MG63 (cell line): ENCODE measurements around the gene GARIN5B. TPM values are rescaled to one million over a fixed set of nuclear protein-coding genes. Genes with fewer than 3 reads are reported as not detected.

Source experiments
- DNase-seq: peaks from one replicate; pipeline ENCODE4 v3.0.0-alpha.2; 2020
- H3K27me3 ChIP-seq: fragments of 250-450 bp; sonication (Bioruptor Pico); 2 replicates; pipeline ENCODE4 v1.5.1; 2020; ENCODE audit warnings: mild to moderate bottlenecking, moderate library complexity
- H3K36me3 ChIP-seq: fragments of 250-450 bp; sonication (Bioruptor Pico); 2 replicates; pipeline ENCODE4 v1.5.1; 2020; ENCODE audit warnings: mild to moderate bottlenecking, moderate library complexity
- H3K4me3 ChIP-seq: fragments of 250-450 bp; sonication (Bioruptor Pico); 2 replicates; pipeline ENCODE4 v1.5.1; 2020; ENCODE audit warnings: mild to moderate bottlenecking, moderate library complexity
- H3K9me3 ChIP-seq: fragments of 250-450 bp; sonication (Bioruptor Pico); 2 replicates; pipeline ENCODE4 v1.5.1; 2020; ENCODE audit warnings: mild to moderate bottlenecking, moderate library complexity
- total RNA-seq: library from RNA; depleted of rRNA; stranded (reverse); fragments of >200 nt; shearing (Covaris generic); gene quantifications from 2 replicates; pipeline ENCODE4 v1.2.3, GENCODE V29; 2014; ENCODE audit warnings: low replicate concordance

Gene GARIN5B
- total RNA-seq, 1 experiment from 2014 or later, result not detected

GRCh38 chr19:55322204-55322885, 40.7 kb downstream of the GARIN5B start:
- no peak for DNase-seq
- Histone ChIP-seq H3K36me3 (no peaks in the 10 kb centered on the region), H3K4me3 (no peak overlapping the region), H3K9me3 (no peaks in the 10 kb centered on the region), H3K27me3 (no peaks in the 10 kb centered on the region)

- Histone ChIP-seq H3K9me3 (no peaks in the 10 kb centered on the region), H3K36me3 (no peaks in the 10 kb centered on the region), H3K27me3 (no peaks in the 10 kb centered on the region), H3K4me3 (no peak overlapping the region)
- DNase-seq, result no peak
These were observed 41.5 kb downstream of the GARIN5B start for GRCh38 chr19:55321466-55322137.

GRCh38 chr19:55320844-55321419, 42.1 kb downstream of the GARIN5B start:
- no peaks in the 10 kb centered on the region for H3K36me3 ChIP-seq
- no peaks in the 10 kb centered on the region for H3K9me3 ChIP-seq
- no peaks in the 10 kb centered on the region for H3K27me3 ChIP-seq
- no peak overlapping the region for H3K4me3 ChIP-seq
- no peak for DNase-seq

- peak; percentile 43 for DNase-seq
- no peaks in the 10 kb centered on the region for H3K36me3 ChIP-seq
- no peaks in the 10 kb centered on the region for H3K9me3 ChIP-seq
- no peak overlapping the region for H3K4me3 ChIP-seq
- no peaks in the 10 kb centered on the region for H3K27me3 ChIP-seq
These were observed 43.3 kb downstream of the GARIN5B start for GRCh38 chr19:55319785-55320184.

GRCh38 chr19:55316646-55317045, 46.4 kb downstream of the GARIN5B start:
- DNase-seq, result no peak
- H3K4me3 ChIP-seq, result no peak overlapping the region
- no peaks in the 10 kb centered on the region for H3K36me3 ChIP-seq
- H3K27me3 ChIP-seq, result no peaks in the 10 kb centered on the region
- no peaks in the 10 kb centered on the region for H3K9me3 ChIP-seq

GRCh38 chr19:55315956-55316525, 47.0 kb downstream of the GARIN5B start:
- Histone ChIP-seq H3K36me3 (no peaks in the 10 kb centered on the region), H3K27me3 (no peaks in the 10 kb centered on the region), H3K9me3 (no peaks in the 10 kb centered on the region), H3K4me3 (no peak overlapping the region)
- no peak for DNase-seq

- Histone ChIP-seq H3K27me3 (no peaks in the 10 kb centered on the region), H3K36me3 (no peaks in the 10 kb centered on the region), H3K9me3 (peaks cover 2% of the 10 kb centered on the region), H3K4me3 (no peak overlapping the region)
- no peak for DNase-seq
These were observed 48.7 kb downstream of the GARIN5B start for GRCh38 chr19:55314396-55314795.

GRCh38 chr19:55312621-55313512, 50.2 kb downstream of the GARIN5B start:
- H3K4me3 ChIP-seq, result no peak overlapping the region
- peaks cover 5% of the 10 kb centered on the region for H3K9me3 ChIP-seq
- H3K27me3 ChIP-seq, result no peaks in the 10 kb centered on the region
- no peak for DNase-seq
- H3K36me3 ChIP-seq, result no peaks in the 10 kb centered on the region

GRCh38 chr19:55311797-55312196, 51.3 kb downstream of the GARIN5B start:
- Histone ChIP-seq H3K36me3 (no peaks in the 10 kb centered on the region), H3K27me3 (no peaks in the 10 kb centered on the region), H3K9me3 (peaks cover 5% of the 10 kb centered on the region), H3K4me3 (no peak overlapping the region)
- DNase-seq, result no peak

- H3K36me3 ChIP-seq, result no peaks in the 10 kb centered on the region
- H3K27me3 ChIP-seq, result no peaks in the 10 kb centered on the region
These were observed 51.7 kb downstream of the GARIN5B start for GRCh38 chr19:55311397-55311796.

GRCh38 chr19:55310498-55310897, 52.6 kb downstream of the GARIN5B start:
- DNase-seq, result no peak
- Histone ChIP-seq H3K27me3 (no peaks in the 10 kb centered on the region), H3K9me3 (peaks cover 5% of the 10 kb centered on the region), H3K4me3 (no peak overlapping the region), H3K36me3 (no peaks in the 10 kb centered on the region)

More at GRCh38 chr19:55311397-55311796, 51.7 kb downstream of the GARIN5B start:
- DNase-seq, result no peak
- no peak overlapping the region for H3K4me3 ChIP-seq
- H3K9me3 ChIP-seq, result peaks cover 5% of the 10 kb centered on the region

GRCh38 chr19:55309448-55309847, 53.6 kb downstream of the GARIN5B start:
- Histone ChIP-seq H3K4me3 (no peak overlapping the region), H3K27me3 (no peaks in the 10 kb centered on the region), H3K9me3 (peaks cover 5% of the 10 kb centered on the region), H3K36me3 (no peaks in the 10 kb centered on the region)
- DNase-seq, result no peak

- Histone ChIP-seq H3K4me3 (no peak overlapping the region), H3K27me3 (no peaks in the 10 kb centered on the region), H3K9me3 (peaks cover 5% of the 10 kb centered on the region), H3K36me3 (no peaks in the 10 kb centered on the region)
- DNase-seq, result no peak
These were observed 54.8 kb downstream of the GARIN5B start for GRCh38 chr19:55308281-55308680.

GRCh38 chr19:55306712-55307111, 56.3 kb downstream of the GARIN5B start:
- H3K36me3 ChIP-seq, result no peaks in the 10 kb centered on the region
- H3K4me3 ChIP-seq, result no peak overlapping the region
- no peaks in the 10 kb centered on the region for H3K27me3 ChIP-seq
- no peak for DNase-seq
- peaks cover 5% of the 10 kb centered on the region for H3K9me3 ChIP-seq

GRCh38 chr19:55305983-55306562, 57.0 kb downstream of the GARIN5B start:
- Histone ChIP-seq H3K27me3 (no peaks in the 10 kb centered on the region), H3K36me3 (no peaks in the 10 kb centered on the region), H3K9me3 (peaks cover 5% of the 10 kb centered on the region), H3K4me3 (no peak overlapping the region)
- no peak for DNase-seq

- H3K27me3 ChIP-seq, result no peaks in the 10 kb centered on the region
- DNase-seq, result peak; percentile 14
- H3K36me3 ChIP-seq, result no peaks in the 10 kb centered on the region
These were observed 57.6 kb downstream of the GARIN5B start for GRCh38 chr19:55305491-55305890.

More at GRCh38 chr19:55305491-55305890, 57.6 kb downstream of the GARIN5B start:
- peaks cover 5% of the 10 kb centered on the region for H3K9me3 ChIP-seq
- H3K4me3 ChIP-seq, result no peak overlapping the region
